HG02610 (cell line): ENCODE results near the gene NHEJ1.

Experiments
- ATAC-seq: cut with Tn5 transposase; IDR thresholded peaks from one replicate; pipeline ENCODE4 v1.9.1; 2021; ENCODE audit warnings: mild to moderate bottlenecking, moderate library complexity; ENCODE audit not compliant: unreplicated experiment

NHEJ1 gene

DNA sequence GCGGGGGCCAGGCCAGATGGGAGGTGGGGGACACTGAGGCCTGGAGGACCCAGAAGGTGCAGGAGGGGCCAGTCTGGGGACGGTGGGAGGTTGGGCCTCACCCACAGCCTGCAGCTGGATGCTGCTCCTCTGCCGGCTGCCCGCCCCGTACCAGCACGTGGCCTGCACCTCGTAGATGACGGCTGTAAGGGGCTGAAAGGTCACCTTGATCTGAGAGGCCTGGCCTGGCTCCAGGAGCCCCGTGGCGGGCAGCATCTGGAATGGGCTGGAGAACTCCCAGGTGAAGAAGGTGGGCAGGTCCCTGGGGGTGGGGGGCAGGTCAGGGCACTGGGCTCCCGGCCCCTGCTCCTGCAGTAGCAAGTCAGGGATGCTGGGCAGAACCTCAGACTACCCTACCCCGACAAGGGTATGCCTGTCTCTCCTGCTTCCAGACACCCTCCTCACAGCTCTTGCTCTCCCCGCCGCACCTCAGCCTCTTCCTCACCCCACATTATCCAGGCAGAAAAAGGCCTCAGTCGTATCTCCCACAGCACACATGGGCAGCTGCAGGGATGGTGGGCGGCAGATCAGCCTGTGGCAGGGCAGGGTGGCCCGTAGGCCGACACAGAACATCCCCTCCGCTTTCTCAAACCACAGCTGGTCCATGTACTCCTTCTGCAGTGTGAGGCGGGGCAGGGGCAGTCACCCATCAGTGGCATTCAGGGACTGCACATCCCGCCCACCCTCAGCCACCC is 129.4 kb downstream of the NHEJ1 start:
- ATAC-seq: no peak

DNA sequence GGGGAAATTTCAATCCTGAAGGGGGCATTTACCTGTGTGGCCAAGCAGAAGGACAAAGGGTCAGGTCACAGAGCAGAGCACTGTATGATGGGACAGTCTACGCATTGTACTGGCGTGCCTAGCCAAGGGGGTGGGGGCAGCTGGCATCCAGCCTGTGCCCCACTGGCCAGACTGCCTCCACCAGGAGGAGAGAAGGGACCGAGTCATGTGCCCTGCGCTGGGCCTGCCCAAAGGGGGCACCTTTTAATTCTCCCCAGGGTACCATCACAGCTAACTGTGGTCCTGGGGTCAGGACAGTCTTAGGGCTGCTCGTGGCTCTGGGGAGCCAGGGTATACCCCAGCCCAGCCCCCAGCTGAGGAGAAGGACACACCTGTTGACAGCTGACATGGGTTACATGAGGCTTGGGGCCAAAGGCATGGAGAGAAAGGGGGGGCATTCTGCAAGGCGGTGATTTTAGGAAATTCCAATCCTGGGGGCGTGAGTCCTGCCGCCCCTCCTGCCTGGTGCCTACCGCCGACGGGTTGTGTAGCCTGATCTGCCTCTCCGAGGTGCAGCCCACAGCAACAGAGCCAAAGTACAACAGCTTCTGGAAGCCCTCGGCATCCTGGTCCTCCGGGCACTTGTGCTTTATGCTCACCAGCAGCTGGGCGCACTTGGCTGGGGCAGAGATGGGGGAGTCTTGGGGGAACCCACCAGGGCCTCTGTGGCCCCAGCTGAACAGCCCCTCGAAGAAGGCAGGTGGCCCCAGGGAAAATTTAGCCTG is 130.3 kb downstream of the NHEJ1 start:
- ATAC-seq: no peak

DNA sequence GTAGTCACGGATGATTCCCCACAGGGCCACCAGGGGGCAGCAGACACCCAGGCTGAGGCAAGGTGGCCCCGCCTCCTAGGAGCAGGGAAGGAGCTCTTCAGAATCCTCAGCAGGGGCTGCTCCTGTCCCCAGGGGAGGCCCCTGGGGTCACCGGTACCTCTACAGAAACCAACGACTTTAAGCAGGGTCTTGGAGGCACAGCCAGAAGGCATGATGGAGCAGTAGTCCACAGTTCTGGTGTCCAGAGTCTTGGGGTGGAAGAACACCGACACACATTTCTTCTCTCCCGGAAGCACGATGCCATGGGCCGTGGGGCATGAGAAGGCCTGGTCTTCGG is 130.8 kb downstream of the NHEJ1 start:
- peak; percentile 78 for ATAC-seq

DNA sequence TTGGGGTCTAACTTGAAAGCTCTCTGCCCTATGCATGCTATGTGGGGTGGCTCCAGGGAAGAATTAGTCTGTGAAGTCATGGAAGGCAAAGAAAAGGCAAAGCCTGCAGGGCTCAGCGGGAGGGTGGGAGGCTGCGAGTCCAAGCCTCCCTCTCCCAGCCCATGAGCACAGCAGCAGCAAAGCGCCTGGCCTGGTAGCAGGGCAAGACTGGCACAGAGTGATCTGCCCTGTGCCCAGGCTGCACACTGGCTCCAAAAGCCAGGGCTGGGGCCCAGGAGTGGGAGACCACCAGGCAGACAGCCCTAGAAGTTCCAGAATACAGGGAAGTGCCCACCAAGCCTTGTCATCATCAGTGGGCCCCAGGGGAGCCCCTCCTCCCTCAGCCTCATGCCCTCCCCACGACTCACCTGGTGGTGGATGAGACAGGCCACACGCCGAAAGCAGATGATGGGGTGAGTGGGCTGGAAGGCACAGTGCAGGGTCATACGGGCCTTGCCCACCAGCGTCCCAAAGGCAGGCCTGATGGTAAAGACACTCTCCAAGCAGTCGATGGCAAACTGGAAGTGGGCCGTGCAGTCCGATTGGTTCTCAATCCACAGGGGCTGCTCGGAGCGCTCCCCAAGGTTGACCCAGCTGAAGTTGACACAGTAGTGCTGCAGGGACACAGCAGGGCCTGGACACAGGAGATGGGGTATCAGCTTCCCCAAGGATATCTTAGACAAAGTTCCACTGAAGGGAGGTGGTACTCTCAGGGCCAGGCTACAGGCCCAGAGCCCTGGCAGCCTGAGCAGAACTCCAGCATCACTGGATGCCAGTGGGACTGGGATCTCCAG is 131.4 kb downstream of the NHEJ1 start:
- peak; percentile 26 for ATAC-seq

DNA sequence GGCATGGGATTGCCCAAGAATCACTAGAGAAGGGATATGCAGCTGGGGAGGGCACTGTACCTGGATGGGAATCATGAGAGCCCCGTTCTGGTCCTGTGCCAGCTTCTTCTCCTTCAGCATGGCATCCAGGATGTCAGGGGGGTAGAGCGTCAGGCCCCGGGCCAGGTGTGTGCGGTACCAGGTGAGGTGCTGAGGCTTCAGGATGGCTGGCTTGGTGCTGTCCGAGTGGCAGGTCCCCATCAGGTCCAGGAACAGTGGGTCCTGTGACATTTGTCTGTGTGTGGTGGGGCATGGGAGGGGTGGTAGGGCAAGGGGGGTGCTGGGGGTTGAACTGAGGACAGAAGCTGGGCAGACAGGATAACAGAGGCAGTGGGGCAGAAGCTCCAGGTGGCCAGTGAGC is 132.5 kb downstream of the NHEJ1 start:
- ATAC-seq: no peak

DNA sequence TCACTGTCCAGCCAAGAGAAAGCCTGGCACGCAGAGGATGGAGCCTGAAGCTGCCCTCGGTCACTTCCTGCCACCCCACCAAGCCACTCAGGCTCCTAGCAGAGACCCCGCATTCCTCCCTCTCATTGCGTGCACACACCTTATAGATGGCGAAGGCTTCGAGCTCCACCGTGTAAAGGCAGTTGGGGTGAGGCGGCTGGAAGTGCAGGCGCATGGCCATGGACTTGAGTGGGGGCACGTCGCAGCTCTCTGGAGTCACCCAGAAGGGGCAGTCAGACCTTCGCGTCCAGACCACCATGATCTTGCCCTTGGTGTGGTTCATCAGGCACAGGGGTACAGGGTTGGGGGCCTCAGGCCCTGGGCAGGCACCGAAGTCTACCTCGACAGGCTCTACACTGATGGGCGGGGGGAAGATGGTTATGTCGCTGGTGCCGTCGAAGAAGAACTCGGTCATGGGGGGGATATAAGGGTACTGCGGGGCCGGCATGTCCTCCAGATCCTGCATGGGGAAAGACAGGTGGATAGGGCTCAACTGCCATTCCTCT is 133.0 kb downstream of the NHEJ1 start:
- no peak for ATAC-seq

DNA sequence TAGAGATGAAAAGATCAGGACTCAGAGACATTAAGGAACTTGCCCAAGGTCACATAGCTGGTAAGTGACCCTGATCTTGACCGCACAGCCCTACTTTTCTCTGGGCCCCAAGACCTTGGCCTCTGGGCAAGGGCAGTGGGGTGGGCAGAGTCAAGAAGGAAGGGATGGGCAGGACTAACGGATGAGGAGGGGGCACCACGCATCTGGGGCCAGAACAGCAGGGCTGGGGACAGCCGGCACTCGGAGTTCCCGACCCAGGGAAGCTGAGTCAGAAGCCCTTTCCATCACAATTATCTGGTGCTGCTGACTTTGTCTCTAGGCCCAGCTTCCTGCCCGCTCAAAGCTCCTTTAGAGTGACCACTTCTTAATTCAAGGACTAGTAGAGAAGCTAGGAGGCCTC is 133.7 kb downstream of the NHEJ1 start:
- no peak for ATAC-seq

DNA sequence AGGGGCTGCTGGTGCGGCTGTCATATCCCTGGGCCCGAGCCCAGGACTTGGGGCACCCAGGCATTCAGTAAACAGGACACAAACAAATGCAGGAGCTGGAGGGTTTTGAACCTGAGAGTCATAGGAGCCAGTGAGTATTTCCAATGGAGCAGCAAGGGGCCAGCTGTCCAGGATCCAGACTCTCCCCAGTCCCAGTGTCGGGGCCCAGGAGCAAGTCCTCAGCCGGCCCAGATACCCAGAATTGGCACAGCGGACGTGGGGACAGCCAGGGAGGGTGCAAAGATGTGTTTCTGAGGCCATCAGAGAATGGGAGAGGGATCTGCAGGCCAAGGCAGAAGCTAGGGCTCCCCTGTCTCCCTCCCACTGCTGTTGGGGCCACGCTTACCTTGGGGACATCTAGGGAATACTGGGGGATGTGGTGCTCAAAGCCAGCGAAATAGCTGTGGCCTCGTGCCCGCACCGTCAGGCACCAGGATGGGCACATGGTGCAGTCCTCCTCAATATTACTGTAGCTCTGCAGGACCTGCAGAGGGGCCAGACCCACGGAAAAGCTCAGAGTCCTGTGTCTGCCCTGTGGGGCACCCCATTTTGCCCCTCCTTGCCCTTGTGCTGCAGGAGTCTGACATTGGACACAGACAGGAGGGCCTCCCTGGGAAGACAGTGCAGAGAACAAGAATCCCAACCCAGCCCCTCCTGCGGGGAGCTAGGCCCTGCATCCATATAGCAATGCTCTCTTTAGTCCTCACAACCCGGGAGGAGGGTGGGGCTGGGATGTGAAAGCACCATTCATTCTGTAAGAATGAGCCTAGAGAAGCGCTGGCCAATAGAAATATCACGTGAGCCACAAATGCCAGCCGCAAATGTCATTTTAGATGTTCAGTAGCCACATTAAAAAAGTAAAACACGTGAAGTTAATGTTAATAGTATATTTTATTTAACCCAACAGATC is 134.7 kb downstream of the NHEJ1 start:
- ATAC-seq: no peak
